HepG2 (cell line): ENCODE data around the gene PCP4L1. TPM values are rescaled to one million over a fixed set of nuclear protein-coding genes. Genes with fewer than 3 reads are reported as not detected.
A peak's percentile ranks its signal among the peaks of the same experiment; 100 is the strongest.

Source experiments
- ATAC-seq: fragments of 200-7000 bp; cut with Tn5 transposase; 3 replicates; pipeline ENCODE4 v1.9.1; 2020; ENCODE audit warnings: mild to moderate bottlenecking, moderate library complexity
- BruUV-seq: library from RNA; stranded (reverse); fragments of 400-500 nt; replicated peaks from 2 replicates; lab custom pipeline; 2021; lab: Mats Ljungman, UMichigan
- CTCF ChIA-PET: fragments of 300-600 bp; formaldehyde crosslinking; extraction: SDS; loops from one replicate; lab custom pipeline; 2021; ENCODE audit warnings: low total read pairs, inconsistent platforms, low intra/inter-chr PET ratio; lab: Yijun Ruan, JAX
- POLR2A ChIA-PET: fragments of 350-600 bp; sonication (Branson Sonifier 250); formaldehyde crosslinking; loops from one replicate; lab custom pipeline; 2020; ENCODE audit warnings: antibody characterized with exemption, inconsistent platforms; lab: Yijun Ruan, JAX
- DNase-seq: peaks from one replicate; pipeline ENCODE4 v3.0.0-alpha.2; 2015; ENCODE audit warnings: low spot score
- FAIRE-seq: peaks from 3 replicates; lab custom pipeline; 2011; peaks lifted over from hg19 to GRCh38; lab: Jason Lieb, UNC
- H2AFZ ChIP-seq: one replicate; pipeline ENCODE4 v1.6.1; 2011; ENCODE audit warnings: low read length, inconsistent platforms
- H3K27ac ChIP-seq: fragments of 300-600 bp; 3 replicates; pipeline ENCODE4 v1.8.0; 2011; ENCODE audit warnings: mixed run types, mild to moderate bottlenecking, mixed read lengths, low read length, inconsistent platforms; ENCODE audit not compliant: insufficient read depth; ENCODE audit errors: extremely low read length
- H3K27me3 ChIP-seq, 2 experiments: fragments of 200-600 bp in 1 of 2; 2 replicates in 1 of 2; 3 replicates in 1 of 2; pipeline versions ENCODE4 v1.6.0 to v1.8.0; 2011; ENCODE audit warnings: low read length in 2 of 2, mild to moderate bottlenecking in 2 of 2, moderate library complexity in 2 of 2, inconsistent platforms in 1 of 2; ENCODE audit not compliant: insufficient read depth in 2 of 2, control insufficient read depth in 1 of 2
- H3K36me3 ChIP-seq, 2 experiments: fragments of 200-600 bp in 1 of 2; replicated peaks in 1 of 2; 2 replicates in 1 of 2; 3 replicates in 1 of 2; pipeline versions ENCODE4 v1.5.1 to v1.8.0; 2011; ENCODE audit warnings: low read length in 2 of 2, inconsistent platforms in 1 of 2; ENCODE audit not compliant: insufficient read depth in 2 of 2, control insufficient read depth in 1 of 2
- H3K4me1 ChIP-seq: 2 replicates; pipeline ENCODE4 v1.5.1; 2012; ENCODE audit warnings: low read length, inconsistent platforms; ENCODE audit not compliant: insufficient read depth
- H3K4me2 ChIP-seq: 2 replicates; pipeline ENCODE4 v1.6.0; 2011; ENCODE audit warnings: low read depth, low read length, inconsistent platforms
- H3K4me3 ChIP-seq, 3 experiments: fragments of 200-600 bp in 1 of 3; sonication (generic), shearing (Covaris generic) in 1 of 3; replicated peaks in 1 of 3; 2 replicates each; pipeline ENCODE4 v1.5.1; 2011 to 2016; ENCODE audit warnings: low read length in 3 of 3, inconsistent platforms in 2 of 3, low read depth in 2 of 3, mild to moderate bottlenecking in 2 of 3, control low read depth in 1 of 3, mixed read lengths in 1 of 3; ENCODE audit not compliant: insufficient read depth in 1 of 3
- H3K79me2 ChIP-seq: one replicate; pipeline ENCODE4 v1.6.1; 2011; ENCODE audit warnings: low read length, inconsistent platforms; ENCODE audit not compliant: insufficient read depth
- H3K9ac ChIP-seq: 2 replicates; pipeline ENCODE4 v1.6.0; 2011; ENCODE audit warnings: mild to moderate bottlenecking, low read depth, low read length, inconsistent platforms; ENCODE audit not compliant: insufficient read depth
- H3K9me3 ChIP-seq: 2 replicates; pipeline ENCODE4 v1.5.1; 2012; ENCODE audit warnings: mild to moderate bottlenecking, low read length
- H4K20me1 ChIP-seq: 2 replicates; pipeline ENCODE4 v1.6.0; 2011; ENCODE audit warnings: inconsistent platforms, mild to moderate bottlenecking, low read length, moderate library complexity; ENCODE audit not compliant: insufficient read depth
- HNF4A ChIP-seq: sonication (generic); formaldehyde crosslinking; IDR thresholded peaks from 2 replicates; pipeline ENCODE4 v1.4.0; 2020; ENCODE audit warnings: missing genetic modification reagents
- HNF4G ChIP-seq, 2 experiments: sonication (generic) in 1 of 2; formaldehyde crosslinking in 1 of 2; IDR thresholded peaks; 2 replicates each; pipeline versions ENCODE4 v1.4.0 to v1.6.1; 2011 to 2020; ENCODE audit warnings: borderline replicate concordance in 2 of 2, low read depth in 2 of 2, mild to moderate bottlenecking in 2 of 2, low read length in 1 of 2, missing genetic modification reagents in 1 of 2, moderate library complexity in 1 of 2
- ZNF282 ChIP-seq: fragments of 450-650 bp; IDR thresholded peaks from 2 replicates; pipeline ENCODE4 v1.6.1; 2018; ENCODE audit not compliant: partially characterized antibody
- ZNF331 ChIP-seq: sonication (generic); formaldehyde crosslinking; IDR thresholded peaks from 2 replicates; pipeline ENCODE4 v1.4.0; 2020; ENCODE audit warnings: missing genetic modification reagents
- ZNF709 ChIP-seq: sonication (generic); formaldehyde crosslinking; IDR thresholded peaks from 2 replicates; pipeline ENCODE4 v1.5.0; 2020; ENCODE audit warnings: mild to moderate bottlenecking, missing genetic modification reagents
- ZNF850 ChIP-seq: sonication (generic); formaldehyde crosslinking; conservative IDR thresholded peaks from 2 replicates; pipeline ENCODE4 v1.9.0; 2021; ENCODE audit warnings: mild to moderate bottlenecking, missing genetic modification reagents
- ZSCAN22 ChIP-seq: sonication (generic); formaldehyde crosslinking; IDR thresholded peaks from 2 replicates; pipeline ENCODE4 v1.4.0; 2020; ENCODE audit warnings: mild to moderate bottlenecking, missing genetic modification reagents
- WGBS: methylation state at CpG from one replicate; pipeline ENCODE4 v1.1.6; 2017; ENCODE audit warnings: low lambda C conversion rate; 5-methylcytosine and 5-hydroxymethylcytosine counted together
- in situ Hi-C: cut with HindIII; loops from 2 replicates; pipeline ENCODE4 v1.10.0; 2017; ENCODE audit warnings: low pct_unique_long_range_greater_than_20kb; ENCODE audit not compliant: extremely low pct_ligation_motif_present
- intact Hi-C: fragments of 100-400 bp; cut with micrococcal nuclease; formaldehyde crosslinking; loops from one replicate; pipeline ENCODE4 v1.10.0; 2022; ENCODE audit not compliant: unreplicated experiment
- polyA plus RNA-seq, 8 experiments: library from polyadenylated mRNA; depleted of rRNA in 3 of 8; stranded (reverse) in 7 of 8; unstranded in 1 of 8; fragments of >200 nt; fragmentation: Illumina TruSeq in 4 of 8; extraction: Trizol in 4 of 8; gene quantifications; 2 replicates each; pipeline versions ENCODE4 v1.2.1 to v1.2.3, GENCODE V29; 2011 to 2016; ENCODE audit warnings: low read depth in 4 of 8, missing spikeins in 1 of 8, mixed read lengths in 1 of 8; ENCODE audit not compliant: insufficient read depth in 1 of 8
- total RNA-seq, 5 experiments: library from RNA; depleted of rRNA; stranded (reverse); fragments of >200 nt; fragmentation: Illumina TruSeq; extraction: Trizol; gene quantifications; 2 replicates each; pipeline ENCODE4 v1.2.3, GENCODE V29; 2016; ENCODE audit warnings: low read depth in 1 of 5
- TF ChIP-seq, protein P1 (sequence below): sonication (generic); formaldehyde crosslinking; IDR thresholded peaks from 2 replicates; pipeline ENCODE4 v1.4.0; 2020; ENCODE audit warnings: missing genetic modification reagents, borderline replicate concordance
- TF ChIP-seq, protein P2 (sequence below): sonication (generic); formaldehyde crosslinking; IDR thresholded peaks from 2 replicates; pipeline ENCODE4 v1.4.0; 2020; ENCODE audit warnings: missing genetic modification reagents, borderline replicate concordance
- TF ChIP-seq, protein P3 (sequence below): sonication (generic); formaldehyde crosslinking; conservative IDR thresholded peaks from 2 replicates; pipeline ENCODE4 v1.4.0; 2020; ENCODE audit warnings: mild to moderate bottlenecking, missing genetic modification reagents, moderate library complexity

Gene PCP4L1
- total and polyA plus RNA-seq, 2 of the 13 experiments (the other 11 are each of a cell fraction or from before 2014, with no cell fraction given), result 0.28 TPM; not detected in 1

DNA sequence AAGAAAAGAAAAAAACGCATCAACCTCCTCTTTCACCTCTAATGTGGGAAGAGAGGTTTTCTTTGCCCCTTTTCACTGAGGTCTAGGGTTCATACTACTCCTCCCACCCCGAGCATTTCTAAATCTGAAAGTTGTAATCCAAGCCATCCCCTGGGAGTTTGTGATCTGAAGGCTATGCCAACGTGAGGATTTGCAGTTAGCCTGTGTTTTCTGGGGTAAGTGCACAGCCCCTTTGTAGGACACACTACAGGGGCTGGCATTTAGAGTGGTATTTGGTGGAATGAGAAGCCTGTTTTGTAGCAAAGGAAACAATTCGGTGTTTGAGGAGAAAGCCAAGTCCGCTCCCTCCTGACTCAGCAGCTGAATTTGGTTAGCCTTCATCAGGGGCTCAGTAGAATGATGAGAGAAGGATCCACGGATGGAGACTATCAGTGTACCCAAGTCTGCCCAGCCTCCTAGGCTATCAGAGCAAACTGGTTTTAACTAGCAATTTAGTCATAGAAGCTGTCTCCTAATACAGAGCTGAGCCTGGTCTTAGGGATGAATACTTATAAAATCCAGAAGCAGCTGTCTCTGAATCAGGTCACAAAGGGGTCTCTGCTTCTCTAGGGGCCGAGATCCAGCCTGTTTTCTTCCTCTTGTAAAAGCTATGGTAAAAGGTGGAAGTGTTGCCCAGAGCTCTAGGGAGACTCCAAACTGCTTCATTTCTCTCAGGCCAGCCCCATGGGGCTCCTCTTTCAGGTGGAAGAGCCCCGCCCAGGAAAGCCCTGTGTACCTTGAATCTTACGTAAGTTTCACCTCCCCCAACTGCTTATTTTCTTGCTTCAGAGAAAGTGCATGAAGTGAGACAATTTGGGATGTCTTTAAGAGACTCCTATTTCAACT lies 2.1 kb downstream of the PCP4L1 start:
- in situ Hi-C loops (no loop called here), intact Hi-C loops (no loop called here)
- no peaks in the 10 kb centered on the region for H4K20me1 ChIP-seq
- H3K9me3 ChIP-seq, result peaks cover 11% of the 10 kb centered on the region
- no peaks in the 10 kb centered on the region for H3K36me3 ChIP-seq
- DNase-seq (no peak), FAIRE-seq (no peak), ATAC-seq (peak; percentile 59)
- H3K4me1 ChIP-seq, result peaks cover 43% of the 10 kb centered on the region
- peaks cover 0 to 16% of the 10 kb centered on the region in 2 experiments; a peak in 3 of 5 replicates for H3K27me3 ChIP-seq
- peak overlapping the region in 1 of 3 experiments; percentile 27; a peak in 1 of 6 replicates for H3K4me3 ChIP-seq
- no peak overlapping the region for H3K9ac ChIP-seq
- no TSS peak for BruUV-seq
- H3K4me2 ChIP-seq, result peak overlapping the region; percentile 59
- no peak overlapping the region for H3K27ac ChIP-seq
- H2AFZ ChIP-seq, result no peak overlapping the region
- ChIA-PET CTCF (no interaction called here), POLR2A (interaction anchor here (1.3 kb wide), 1 partner anchor 31 kb away, joined by 3 read pairs; no protein-coding TSS in a partner anchor)
- WGBS, result 13% methylated on average over 8 of the region's 9 CpGs
- no peaks in the 10 kb centered on the region for H3K79me2 ChIP-seq
- TF ChIP-seq ZNF709 (no peak), ZNF850 (no peak), ZNF282 (no peak), ZNF331 (CRISPR knock-in tag) (no peak), HNF4G (IDR thresholded peaks at IDR 0.05; ENCODE audit: borderline replicate concordance, low read depth, low read length) (peak; percentile 11; the same call in 1 of the 2 replicates), HNF4G (CRISPR knock-in tag; IDR thresholded peaks at IDR 0.05; ENCODE audit: borderline replicate concordance, low read depth) (no peak), HNF4A (peak; percentile 20; the same call in 1 of the 2 replicates), ZSCAN22 (no peak)
- TF ChIP-seq, protein P1, sequence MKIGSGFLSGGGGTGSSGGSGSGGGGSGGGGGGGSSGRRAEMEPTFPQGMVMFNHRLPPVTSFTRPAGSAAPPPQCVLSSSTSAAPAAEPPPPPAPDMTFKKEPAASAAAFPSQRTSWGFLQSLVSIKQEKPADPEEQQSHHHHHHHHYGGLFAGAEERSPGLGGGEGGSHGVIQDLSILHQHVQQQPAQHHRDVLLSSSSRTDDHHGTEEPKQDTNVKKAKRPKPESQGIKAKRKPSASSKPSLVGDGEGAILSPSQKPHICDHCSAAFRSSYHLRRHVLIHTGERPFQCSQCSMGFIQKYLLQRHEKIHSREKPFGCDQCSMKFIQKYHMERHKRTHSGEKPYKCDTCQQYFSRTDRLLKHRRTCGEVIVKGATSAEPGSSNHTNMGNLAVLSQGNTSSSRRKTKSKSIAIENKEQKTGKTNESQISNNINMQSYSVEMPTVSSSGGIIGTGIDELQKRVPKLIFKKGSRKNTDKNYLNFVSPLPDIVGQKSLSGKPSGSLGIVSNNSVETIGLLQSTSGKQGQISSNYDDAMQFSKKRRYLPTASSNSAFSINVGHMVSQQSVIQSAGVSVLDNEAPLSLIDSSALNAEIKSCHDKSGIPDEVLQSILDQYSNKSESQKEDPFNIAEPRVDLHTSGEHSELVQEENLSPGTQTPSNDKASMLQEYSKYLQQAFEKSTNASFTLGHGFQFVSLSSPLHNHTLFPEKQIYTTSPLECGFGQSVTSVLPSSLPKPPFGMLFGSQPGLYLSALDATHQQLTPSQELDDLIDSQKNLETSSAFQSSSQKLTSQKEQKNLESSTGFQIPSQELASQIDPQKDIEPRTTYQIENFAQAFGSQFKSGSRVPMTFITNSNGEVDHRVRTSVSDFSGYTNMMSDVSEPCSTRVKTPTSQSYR (CRISPR knock-in tag), result peak; percentile 67; the same call in 1 of the 2 replicates
- TF ChIP-seq, protein P2, sequence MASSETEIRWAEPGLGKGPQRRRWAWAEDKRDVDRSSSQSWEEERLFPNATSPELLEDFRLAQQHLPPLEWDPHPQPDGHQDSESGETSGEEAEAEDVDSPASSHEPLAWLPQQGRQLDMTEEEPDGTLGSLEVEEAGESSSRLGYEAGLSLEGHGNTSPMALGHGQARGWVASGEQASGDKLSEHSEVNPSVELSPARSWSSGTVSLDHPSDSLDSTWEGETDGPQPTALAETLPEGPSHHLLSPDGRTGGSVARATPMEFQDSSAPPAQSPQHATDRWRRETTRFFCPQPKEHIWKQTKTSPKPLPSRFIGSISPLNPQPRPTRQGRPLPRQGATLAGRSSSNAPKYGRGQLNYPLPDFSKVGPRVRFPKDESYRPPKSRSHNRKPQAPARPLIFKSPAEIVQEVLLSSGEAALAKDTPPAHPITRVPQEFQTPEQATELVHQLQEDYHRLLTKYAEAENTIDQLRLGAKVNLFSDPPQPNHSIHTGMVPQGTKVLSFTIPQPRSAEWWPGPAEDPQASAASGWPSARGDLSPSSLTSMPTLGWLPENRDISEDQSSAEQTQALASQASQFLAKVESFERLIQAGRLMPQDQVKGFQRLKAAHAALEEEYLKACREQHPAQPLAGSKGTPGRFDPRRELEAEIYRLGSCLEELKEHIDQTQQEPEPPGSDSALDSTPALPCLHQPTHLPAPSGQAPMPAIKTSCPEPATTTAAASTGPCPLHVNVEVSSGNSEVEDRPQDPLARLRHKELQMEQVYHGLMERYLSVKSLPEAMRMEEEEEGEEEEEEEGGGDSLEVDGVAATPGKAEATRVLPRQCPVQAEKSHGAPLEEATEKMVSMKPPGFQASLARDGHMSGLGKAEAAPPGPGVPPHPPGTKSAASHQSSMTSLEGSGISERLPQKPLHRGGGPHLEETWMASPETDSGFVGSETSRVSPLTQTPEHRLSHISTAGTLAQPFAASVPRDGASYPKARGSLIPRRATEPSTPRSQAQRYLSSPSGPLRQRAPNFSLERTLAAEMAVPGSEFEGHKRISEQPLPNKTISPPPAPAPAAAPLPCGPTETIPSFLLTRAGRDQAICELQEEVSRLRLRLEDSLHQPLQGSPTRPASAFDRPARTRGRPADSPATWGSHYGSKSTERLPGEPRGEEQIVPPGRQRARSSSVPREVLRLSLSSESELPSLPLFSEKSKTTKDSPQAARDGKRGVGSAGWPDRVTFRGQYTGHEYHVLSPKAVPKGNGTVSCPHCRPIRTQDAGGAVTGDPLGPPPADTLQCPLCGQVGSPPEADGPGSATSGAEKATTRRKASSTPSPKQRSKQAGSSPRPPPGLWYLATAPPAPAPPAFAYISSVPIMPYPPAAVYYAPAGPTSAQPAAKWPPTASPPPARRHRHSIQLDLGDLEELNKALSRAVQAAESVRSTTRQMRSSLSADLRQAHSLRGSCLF (CRISPR knock-in tag), result no peak
- TF ChIP-seq, protein P3, sequence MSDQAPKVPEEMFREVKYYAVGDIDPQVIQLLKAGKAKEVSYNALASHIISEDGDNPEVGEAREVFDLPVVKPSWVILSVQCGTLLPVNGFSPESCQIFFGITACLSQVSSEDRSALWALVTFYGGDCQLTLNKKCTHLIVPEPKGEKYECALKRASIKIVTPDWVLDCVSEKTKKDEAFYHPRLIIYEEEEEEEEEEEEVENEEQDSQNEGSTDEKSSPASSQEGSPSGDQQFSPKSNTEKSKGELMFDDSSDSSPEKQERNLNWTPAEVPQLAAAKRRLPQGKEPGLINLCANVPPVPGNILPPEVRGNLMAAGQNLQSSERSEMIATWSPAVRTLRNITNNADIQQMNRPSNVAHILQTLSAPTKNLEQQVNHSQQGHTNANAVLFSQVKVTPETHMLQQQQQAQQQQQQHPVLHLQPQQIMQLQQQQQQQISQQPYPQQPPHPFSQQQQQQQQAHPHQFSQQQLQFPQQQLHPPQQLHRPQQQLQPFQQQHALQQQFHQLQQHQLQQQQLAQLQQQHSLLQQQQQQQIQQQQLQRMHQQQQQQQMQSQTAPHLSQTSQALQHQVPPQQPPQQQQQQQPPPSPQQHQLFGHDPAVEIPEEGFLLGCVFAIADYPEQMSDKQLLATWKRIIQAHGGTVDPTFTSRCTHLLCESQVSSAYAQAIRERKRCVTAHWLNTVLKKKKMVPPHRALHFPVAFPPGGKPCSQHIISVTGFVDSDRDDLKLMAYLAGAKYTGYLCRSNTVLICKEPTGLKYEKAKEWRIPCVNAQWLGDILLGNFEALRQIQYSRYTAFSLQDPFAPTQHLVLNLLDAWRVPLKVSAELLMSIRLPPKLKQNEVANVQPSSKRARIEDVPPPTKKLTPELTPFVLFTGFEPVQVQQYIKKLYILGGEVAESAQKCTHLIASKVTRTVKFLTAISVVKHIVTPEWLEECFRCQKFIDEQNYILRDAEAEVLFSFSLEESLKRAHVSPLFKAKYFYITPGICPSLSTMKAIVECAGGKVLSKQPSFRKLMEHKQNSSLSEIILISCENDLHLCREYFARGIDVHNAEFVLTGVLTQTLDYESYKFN (CRISPR knock-in tag), result 0 out of 2 replicates have a peak, but pooled peaks have one; percentile 34
